HepG2 (cell line): ENCODE measurements around the gene RPH3AL. TPM values are rescaled to one million over a fixed set of nuclear protein-coding genes. Genes with fewer than 3 reads are reported as not detected.

Experiments used
- ATF7-NPFF ChIP-seq: sonication (generic); formaldehyde crosslinking; IDR thresholded peaks from 2 replicates; pipeline ENCODE4 v1.8.1; 2023; ENCODE audit warnings: mild to moderate bottlenecking, low read depth, missing genetic modification reagents, moderate library complexity
- CSRNP1 ChIP-seq: sonication (generic); formaldehyde crosslinking; IDR thresholded peaks from 2 replicates; pipeline ENCODE4 v1.8.1; 2023; ENCODE audit warnings: mild to moderate bottlenecking, missing genetic modification reagents
- EHMT2 ChIP-seq: fragments of 200-600 bp; sonication (generic); IDR thresholded peaks from 2 replicates; pipeline ENCODE4 v1.7.0; 2017; ENCODE audit warnings: antibody characterized with exemption, low read depth, low read length, borderline replicate concordance
- ELF4 ChIP-seq: sonication (generic); formaldehyde crosslinking; IDR thresholded peaks from 2 replicates; pipeline ENCODE4 v1.5.0; 2020; ENCODE audit warnings: missing genetic modification reagents, mild to moderate bottlenecking, moderate library complexity, borderline replicate concordance
- GZF1 ChIP-seq: sonication (generic); formaldehyde crosslinking; IDR thresholded peaks from 2 replicates; pipeline ENCODE4 v1.5.1; 2020; ENCODE audit warnings: mild to moderate bottlenecking, missing genetic modification reagents
- HMGXB3 ChIP-seq: sonication (generic); formaldehyde crosslinking; IDR thresholded peaks from 2 replicates; pipeline ENCODE4 v1.4.0; 2020; ENCODE audit warnings: missing genetic modification reagents, borderline replicate concordance
- IKZF4 ChIP-seq: sonication (generic); formaldehyde crosslinking; IDR thresholded peaks from 2 replicates; pipeline ENCODE4 v1.5.1; 2020; ENCODE audit warnings: borderline replicate concordance, mild to moderate bottlenecking, low read depth, missing genetic modification reagents; ENCODE audit errors: not compliant biosample characterization
- NAIF1 ChIP-seq: sonication (generic); formaldehyde crosslinking; IDR thresholded peaks from 2 replicates; pipeline ENCODE4 v1.5.0; 2020; ENCODE audit warnings: mild to moderate bottlenecking, missing genetic modification reagents, borderline replicate concordance
- NFIC ChIP-seq: IDR thresholded peaks from 2 replicates; pipeline ENCODE4 v1.6.1; 2012; ENCODE audit warnings: mild to moderate bottlenecking, low read length, inconsistent platforms
- NR0B2 ChIP-seq: sonication (generic); formaldehyde crosslinking; IDR thresholded peaks from 2 replicates; pipeline ENCODE4 v1.4.0; 2020; ENCODE audit warnings: mild to moderate bottlenecking, missing genetic modification reagents
- SKI ChIP-seq: fragments of 450-650 bp; IDR thresholded peaks from one replicate; pipeline ENCODE4 v1.6.1; 2018; ENCODE audit warnings: mild to moderate bottlenecking; ENCODE audit not compliant: partially characterized antibody
- ZBTB20 ChIP-seq: sonication (generic); formaldehyde crosslinking; IDR thresholded peaks from 2 replicates; pipeline ENCODE4 v1.8.1; 2023; ENCODE audit warnings: missing genetic modification reagents, low read depth, mild to moderate bottlenecking, borderline replicate concordance
- ZBTB44 ChIP-seq: sonication (generic); formaldehyde crosslinking; IDR thresholded peaks from 2 replicates; pipeline ENCODE4 v1.4.0; 2020; ENCODE audit warnings: missing genetic modification reagents
- ZKSCAN1 ChIP-seq: fragments of 150-350 bp; IDR thresholded peaks from 2 replicates; pipeline ENCODE4 v1.6.1; 2014; ENCODE audit warnings: low read length
- ZNF253 ChIP-seq: sonication (generic); formaldehyde crosslinking; IDR thresholded peaks from 2 replicates; pipeline ENCODE4 v1.8.0; 2022; ENCODE audit warnings: mild to moderate bottlenecking, missing genetic modification reagents, borderline replicate concordance
- ZNF274 ChIP-seq: sonication (generic); formaldehyde crosslinking; IDR thresholded peaks from 2 replicates; pipeline ENCODE4 v1.5.1; 2020; ENCODE audit warnings: mild to moderate bottlenecking, missing genetic modification reagents
- ZNF484 ChIP-seq: sonication (generic); formaldehyde crosslinking; IDR thresholded peaks from 2 replicates; pipeline ENCODE4 v1.5.1; 2020; ENCODE audit warnings: mild to moderate bottlenecking, low read depth, missing genetic modification reagents, borderline replicate concordance
- ZNF558 ChIP-seq: sonication (generic); formaldehyde crosslinking; IDR thresholded peaks from 2 replicates; pipeline ENCODE4 v1.9.0; 2022; ENCODE audit warnings: mild to moderate bottlenecking, missing genetic modification reagents, borderline replicate concordance
- ZSCAN25 ChIP-seq: sonication (generic); formaldehyde crosslinking; IDR thresholded peaks from 2 replicates; pipeline ENCODE4 v1.8.0; 2022; ENCODE audit warnings: mild to moderate bottlenecking, missing genetic modification reagents
- ZSCAN9 ChIP-seq: IDR thresholded peaks from 2 replicates; pipeline ENCODE4 v1.6.1; 2016; ENCODE audit warnings: borderline replicate concordance
- polyA plus RNA-seq, 8 experiments: library from polyadenylated mRNA; depleted of rRNA in 3 of 8; stranded (reverse) in 7 of 8; unstranded in 1 of 8; fragments of >200 nt; fragmentation: Illumina TruSeq in 4 of 8; extraction: Trizol in 4 of 8; gene quantifications; 2 replicates each; pipeline versions ENCODE4 v1.2.1 to v1.2.3, GENCODE V29; 2011 to 2016; ENCODE audit warnings: low read depth in 4 of 8, missing spikeins in 1 of 8, mixed read lengths in 1 of 8; ENCODE audit not compliant: insufficient read depth in 1 of 8
- total RNA-seq, 5 experiments: library from RNA; depleted of rRNA; stranded (reverse); fragments of >200 nt; fragmentation: Illumina TruSeq; extraction: Trizol; gene quantifications; 2 replicates each; pipeline ENCODE4 v1.2.3, GENCODE V29; 2016; ENCODE audit warnings: low read depth in 1 of 5

RPH3AL gene
- total and polyA plus RNA-seq, 2 of the 13 experiments (the other 11 are each of a cell fraction or from before 2014, with no cell fraction given): 7.8 to 16.4 TPM

GRCh38 chr17:352421-353212 is at the start of gene RPH3AL (continued):
- TF ChIP-seq CSRNP1 (CRISPR knock-in tag) (no peak; the same call in 1 of the 2 replicates), ZBTB20 (CRISPR knock-in tag) (no peak), ZSCAN25 (CRISPR knock-in tag) (no peak), ZNF484 (no peak), NFIC (no peak), ZNF253 (CRISPR knock-in tag) (no peak), ZNF274 (CRISPR knock-in tag) (no peak), ZKSCAN1 (0 out of 2 replicates have a peak, but pooled peaks have one; percentile 14), ATF7-NPFF (CRISPR knock-in tag) (no peak), GZF1 (CRISPR knock-in tag) (peak; percentile 58; the same call in 1 of the 2 replicates), NR0B2 (peak; percentile 25; the same call in 1 of the 2 replicates), ZSCAN9 (CRISPR knock-in tag) (peak; percentile 43; the same call in 1 of the 2 replicates), EHMT2 (no peak), SKI (peak; percentile 76), NAIF1 (CRISPR knock-in tag) (peak; percentile 78; the same call in 1 of the 2 replicates), ELF4 (CRISPR knock-in tag) (no peak), HMGXB3 (CRISPR knock-in tag) (peak; percentile 69), ZBTB44 (no peak), IKZF4 (CRISPR knock-in tag) (no peak), ZNF558 (CRISPR knock-in tag) (no peak; the same call in 1 of the 2 replicates)
